GM19395 (cell line): Measurements from ENCODE around the gene FGD6.
"Not testable (repeated sequence)": the region's sequence is repeated elsewhere in the genome, so short reads cannot be mapped to it uniquely, and the experiment has no call there.

Experiments
- ATAC-seq: cut with Tn5 transposase; IDR thresholded peaks from one replicate; pipeline ENCODE4 v1.9.1; 2021; ENCODE audit warnings: mild to moderate bottlenecking, moderate library complexity; ENCODE audit not compliant: unreplicated experiment

Gene FGD6

DNA sequence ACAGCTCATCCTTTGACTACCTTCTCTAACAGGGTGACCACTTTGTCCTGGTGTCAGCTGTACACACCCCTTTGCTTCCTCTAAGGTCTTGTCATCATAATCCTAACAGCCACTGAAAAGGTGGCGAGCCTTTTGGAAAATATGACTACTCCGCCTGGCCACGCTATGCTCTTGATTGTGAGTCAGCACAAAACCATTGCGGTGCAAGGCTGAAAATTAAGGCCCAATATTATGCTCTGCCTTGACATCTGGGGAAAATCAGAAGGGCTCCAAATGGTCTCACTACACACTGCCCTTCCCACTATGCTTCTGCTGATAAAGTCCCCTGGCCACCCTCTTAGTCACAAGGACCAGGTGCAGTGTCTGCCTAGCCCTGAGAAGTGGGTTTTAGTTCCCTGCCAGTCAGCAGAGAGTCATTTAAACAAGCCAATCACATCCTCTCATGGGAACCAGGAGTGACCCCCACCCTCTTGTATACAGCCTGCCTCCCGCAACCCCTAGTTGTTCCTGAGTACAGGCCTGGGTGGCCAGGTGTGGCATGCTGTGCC lies 34.3 kb downstream of the FGD6 start:
- ATAC-seq, result no peak

DNA sequence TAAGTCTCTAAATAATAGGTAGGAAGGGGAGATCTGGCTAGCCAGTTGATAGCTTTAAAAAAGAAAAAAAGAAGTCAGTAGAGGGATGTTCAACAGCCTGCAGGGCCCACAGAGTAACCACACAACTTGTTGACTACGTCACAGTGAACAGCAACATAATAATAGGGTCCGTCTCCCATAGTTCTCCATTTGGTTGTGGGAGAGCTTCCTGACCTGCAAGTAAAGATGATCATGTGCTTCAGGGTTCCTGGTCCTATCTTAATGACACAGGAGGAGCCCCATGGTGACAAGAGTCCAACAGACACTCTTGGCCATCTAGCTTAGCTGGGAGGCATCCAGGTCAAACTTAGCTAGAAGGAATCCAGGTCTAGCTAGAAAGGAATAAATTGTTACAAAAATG lies 36.2 kb downstream of the FGD6 start:
- ATAC-seq, result no peak

- no peak for ATAC-seq
Measured at GRCh38 chr12:95179011-95179410, 38.3 kb downstream of the FGD6 start.

DNA sequence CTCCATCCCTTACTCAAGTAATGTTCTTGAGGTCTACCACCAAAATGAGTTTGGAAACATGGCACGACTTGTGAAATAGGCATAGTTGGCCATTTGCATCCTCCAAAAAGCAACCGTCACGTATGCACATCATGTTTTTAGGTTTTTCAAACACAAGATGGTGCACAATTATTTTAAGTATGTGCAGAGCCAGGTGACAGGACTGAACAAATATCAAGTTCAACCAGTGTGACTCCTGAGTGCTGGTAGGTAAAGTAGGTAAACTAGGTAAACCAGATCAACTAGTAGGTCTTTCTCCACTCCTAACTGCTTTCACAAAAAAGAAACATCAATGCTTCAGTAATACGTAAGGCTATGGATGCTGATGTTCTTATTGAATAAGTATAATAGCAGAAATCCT lies 39.1 kb downstream of the FGD6 start:
- ATAC-seq, result no peak

DNA sequence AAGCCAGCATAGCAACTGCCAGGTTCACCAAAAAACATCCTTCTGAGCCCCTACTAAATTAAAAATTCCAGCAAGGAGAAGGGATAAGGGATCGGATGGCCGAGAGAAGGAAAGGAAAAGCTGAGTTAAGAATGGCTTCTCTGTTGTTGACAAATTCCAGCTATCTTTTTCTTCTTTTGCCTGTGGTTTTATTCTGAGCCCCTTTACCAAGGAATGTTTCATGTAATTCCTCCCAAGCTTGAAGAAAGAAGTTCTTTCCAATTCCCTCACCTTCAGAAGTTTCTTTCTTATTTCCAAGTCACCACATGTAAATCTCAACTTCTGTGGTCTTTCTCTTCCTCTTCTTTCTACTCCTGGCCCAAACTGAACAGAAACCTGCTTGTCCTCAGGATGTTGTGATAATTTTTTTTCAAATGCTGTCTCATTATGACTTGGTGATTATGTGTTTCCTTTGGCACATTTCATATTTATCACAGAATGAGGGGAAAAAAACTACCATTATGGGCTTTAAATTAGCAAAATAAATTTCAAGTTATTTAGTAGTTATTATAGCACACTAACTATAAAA lies 40.0 kb downstream of the FGD6 start:
- no peak for ATAC-seq

DNA sequence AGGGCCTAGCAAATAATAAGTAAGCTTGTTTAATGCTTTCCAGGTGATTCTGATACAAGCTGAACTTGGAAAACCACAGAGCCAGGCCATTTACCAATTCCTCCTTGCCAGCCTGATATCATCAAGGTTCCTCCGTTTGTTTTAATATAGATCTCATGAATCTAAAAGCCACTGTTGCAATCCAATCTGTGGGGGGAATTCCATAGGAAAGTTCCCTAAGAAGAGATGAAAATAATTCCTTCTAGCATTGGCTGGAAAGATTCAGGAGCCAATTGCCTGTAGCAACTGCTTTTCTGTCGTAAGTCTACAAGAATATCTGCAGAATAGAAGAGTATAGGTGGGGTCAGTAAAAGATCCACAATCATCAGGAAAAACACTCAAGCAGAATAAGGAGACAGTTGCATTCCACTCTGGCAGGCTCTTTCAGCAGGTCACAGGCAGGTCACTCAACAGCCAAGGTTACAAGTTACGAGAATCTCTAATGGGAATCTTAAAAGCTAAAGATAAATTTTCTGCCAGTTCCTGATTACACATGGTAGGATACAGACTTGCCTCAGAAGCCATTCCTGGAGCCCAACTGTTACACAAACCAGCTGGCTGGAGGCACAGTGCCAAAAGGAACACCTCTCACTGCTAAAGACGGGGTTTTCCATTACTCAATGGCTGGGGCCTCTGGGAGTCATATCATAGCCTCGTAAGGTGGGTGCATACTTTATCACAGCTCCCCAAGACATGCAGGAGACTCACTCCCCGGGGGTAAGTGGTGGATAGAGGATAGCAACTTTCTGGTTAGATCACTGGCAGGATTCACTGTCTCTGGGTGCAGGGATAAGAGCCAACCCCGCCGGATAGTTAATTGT lies 43.6 kb downstream of the FGD6 start:
- no peak for ATAC-seq

- ATAC-seq, result no peak
Measured at GRCh38 chr12:95169368-95169767, 47.9 kb downstream of the FGD6 start.

DNA sequence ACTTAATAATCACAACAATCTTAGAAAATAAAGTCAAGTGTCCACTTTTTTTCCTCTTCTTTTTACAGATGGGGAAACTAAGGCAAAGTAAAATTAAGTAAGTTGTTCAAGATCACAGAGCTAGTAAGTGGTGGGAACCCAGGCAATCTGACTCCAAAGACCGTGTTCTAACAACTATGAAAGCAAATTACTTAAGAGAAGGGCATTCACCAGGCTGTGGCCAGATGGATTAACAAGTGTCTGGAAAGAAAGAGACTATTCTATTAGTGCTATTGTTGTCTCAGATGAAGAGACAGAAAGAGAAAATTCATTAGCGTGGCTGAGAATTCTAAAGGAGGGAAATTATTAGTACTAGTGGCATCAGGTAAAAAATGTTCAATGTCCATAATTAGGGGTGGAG lies 48.5 kb downstream of the FGD6 start:
- no peak for ATAC-seq

- ATAC-seq, result no peak
Measured at GRCh38 chr12:95164656-95165055, 52.6 kb downstream of the FGD6 start.

DNA sequence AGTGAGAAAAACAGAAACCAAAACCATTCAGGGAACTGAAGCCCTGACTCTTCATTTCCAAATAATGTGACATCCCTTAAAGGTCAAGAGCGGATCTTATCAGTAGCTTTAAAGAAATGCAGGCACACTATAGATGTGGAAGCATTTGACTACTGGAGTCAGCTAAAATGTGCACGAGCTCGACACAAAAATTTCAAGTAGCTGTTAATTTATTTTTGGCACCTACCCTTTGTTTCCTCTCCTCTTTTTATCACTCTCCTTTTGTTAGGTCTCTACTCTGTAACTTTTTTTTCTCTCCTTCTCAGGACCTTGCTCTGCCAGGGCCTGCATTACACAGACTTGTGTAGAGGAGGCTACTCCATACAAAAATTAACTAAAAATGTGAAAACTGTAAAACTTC lies 58.3 kb downstream of the FGD6 start:
- no peak for ATAC-seq

GRCh38 chr12:95151821-95152220 lies 65.4 kb downstream of the FGD6 start:
- ATAC-seq, result no peak

GRCh38 chr12:95151406-95151805 lies 65.9 kb downstream of the FGD6 start:
- no peak for ATAC-seq

DNA sequence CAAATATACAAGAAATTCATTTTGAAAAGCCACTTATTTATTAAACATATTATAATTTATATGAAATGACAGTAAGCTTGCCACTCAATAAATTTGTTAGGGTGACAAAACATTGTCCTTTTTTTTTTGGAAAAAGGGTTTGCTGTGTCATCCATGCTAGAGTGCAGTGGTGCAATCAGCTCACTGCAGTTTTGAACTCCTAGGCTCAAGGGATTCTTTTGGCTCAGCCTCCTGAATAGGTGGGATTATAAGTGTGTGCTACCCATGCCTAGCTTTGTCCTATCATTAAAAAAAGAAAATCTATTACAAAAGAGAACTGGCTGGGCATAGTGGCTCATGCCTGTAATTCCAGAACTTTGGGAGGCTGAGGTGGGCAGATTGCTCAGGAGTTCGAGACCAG lies 66.8 kb downstream of the FGD6 start:
- no peak for ATAC-seq

DNA sequence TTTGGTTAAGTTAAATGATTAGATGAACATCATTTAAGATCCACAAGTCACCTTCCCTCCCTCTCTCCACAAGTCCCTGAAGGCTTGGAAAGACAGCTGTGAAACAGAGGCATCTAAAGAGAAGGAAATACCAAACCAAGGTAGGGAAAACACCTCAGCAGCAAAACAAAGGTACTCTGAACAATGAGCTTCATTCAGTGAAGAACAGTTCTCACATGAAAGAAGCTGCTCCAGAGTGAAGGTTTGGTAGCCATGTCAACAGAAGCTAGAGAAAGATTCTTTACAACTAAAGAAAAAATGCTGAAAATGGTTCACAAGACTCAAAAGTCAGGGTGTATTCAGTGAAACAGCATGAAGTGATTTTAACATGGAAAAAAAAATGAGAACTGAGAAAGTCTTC lies 69.4 kb downstream of the FGD6 start:
- no peak for ATAC-seq

DNA sequence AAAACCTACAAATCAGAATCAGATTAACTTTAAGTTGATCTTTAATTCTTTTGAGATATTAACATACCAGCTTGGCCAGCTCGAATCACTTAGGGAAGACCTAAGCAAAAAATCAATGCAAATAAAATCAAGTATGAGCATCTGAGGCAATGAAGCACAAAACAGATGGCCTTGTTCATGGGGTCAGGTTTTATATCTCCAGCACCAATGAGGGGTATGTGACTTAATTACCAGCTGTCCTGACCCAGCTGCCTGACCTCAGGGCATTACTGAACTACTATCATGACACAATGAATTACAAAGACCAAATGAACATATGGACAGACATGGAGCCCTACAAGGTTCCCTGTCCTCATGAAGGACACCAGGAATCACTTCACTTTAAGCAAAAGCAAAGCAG lies 70.5 kb downstream of the FGD6 start:
- ATAC-seq, result no peak

- no peak for ATAC-seq
Measured at GRCh38 chr12:95143621-95144205, 73.6 kb downstream of the FGD6 start.

DNA sequence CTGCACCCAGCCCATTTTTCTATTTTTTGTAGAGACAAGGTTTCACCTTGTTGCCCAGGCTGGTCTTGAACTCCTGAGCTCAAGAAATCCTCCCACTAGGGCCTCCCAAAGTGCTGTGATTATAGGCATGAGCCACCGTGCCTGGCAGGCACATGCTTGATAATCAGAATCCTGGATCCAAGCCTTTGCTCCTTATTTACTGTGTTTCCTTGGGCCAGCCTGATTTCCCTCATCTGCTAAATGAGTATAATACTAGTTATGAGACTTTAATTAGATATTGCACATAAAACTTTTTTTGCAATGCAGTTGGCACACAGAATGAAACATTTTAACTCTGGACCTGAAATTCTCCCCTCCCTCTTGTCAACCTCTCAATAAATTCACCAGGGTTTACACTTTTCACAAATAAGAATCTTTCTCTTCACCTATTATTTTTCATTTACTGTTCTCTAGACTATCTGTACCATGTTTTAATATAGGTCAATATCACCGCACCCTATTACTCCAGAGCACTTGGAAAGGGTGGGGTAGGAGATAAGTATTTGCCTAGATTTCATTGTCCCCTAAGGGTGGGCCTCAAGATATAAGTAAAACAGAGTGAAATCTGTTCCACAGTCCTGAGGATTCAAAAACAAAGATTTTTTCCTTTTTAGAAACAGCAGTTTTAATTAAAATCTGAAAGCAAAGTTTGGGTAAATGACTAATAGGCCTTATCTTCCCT lies 74.7 kb downstream of the FGD6 start:
- no peak for ATAC-seq

GRCh38 chr12:95141310-95141709 lies 76.0 kb downstream of the FGD6 start:
- ATAC-seq, result no peak

DNA sequence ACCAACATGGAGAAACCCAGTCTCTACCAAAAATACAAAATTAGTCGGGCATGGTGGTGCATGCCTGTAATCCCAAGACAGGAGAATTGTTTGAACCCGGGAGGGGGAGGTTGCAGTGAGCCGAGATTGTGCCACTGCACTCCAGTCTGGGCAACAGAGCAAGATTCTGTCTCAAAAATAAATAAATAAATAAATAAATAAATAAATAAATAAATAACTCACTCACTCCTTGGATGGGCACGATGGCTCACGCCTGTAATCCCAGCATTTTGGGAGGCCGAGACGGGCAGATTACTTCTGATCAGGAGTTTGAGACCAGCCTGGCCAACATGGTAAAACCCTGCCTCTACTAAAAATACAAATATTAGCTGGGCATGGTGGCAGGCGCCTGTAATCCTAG lies 79.2 kb downstream of the FGD6 start:
- ATAC-seq, result not testable (repeated sequence)

GRCh38 chr12:95136598-95136997 lies 80.7 kb downstream of the FGD6 start:
- ATAC-seq, result no peak

GRCh38 chr12:95134085-95134484 lies 83.2 kb downstream of the FGD6 start:
- ATAC-seq, result no peak
